AG09319 (cell line): Measurements from ENCODE around the gene CCDC69.
"Not testable (repeated sequence)": the region's sequence is repeated elsewhere in the genome, so short reads cannot be mapped to it uniquely, and the experiment has no call there.

Source experiments
- DNase-seq: peaks from one replicate; pipeline ENCODE4 v3.0.0-alpha.2; 2010; ENCODE audit warnings: low read depth; ENCODE audit errors: extremely low read depth
- CTCF ChIP-seq: IDR thresholded peaks from 2 replicates; pipeline ENCODE4 v1.5.1; 2011; ENCODE audit warnings: low read depth, mild to moderate bottlenecking, inconsistent platforms, low read length, moderate library complexity

Gene CCDC69

GRCh38 chr5:151258816-151259215, 34.9 kb upstream of the CCDC69 start:
- no peak for TF ChIP-seq CTCF
- DNase-seq, result no peak

- no peak for TF ChIP-seq CTCF
- no peak for DNase-seq
Observed at GRCh38 chr5:151258201-151258611, 34.3 kb upstream of the CCDC69 start.

- DNase-seq, result no peak
Observed at GRCh38 chr5:151257731-151258181, 33.9 kb upstream of the CCDC69 start.

GRCh38 chr5:151255621-151256286, 31.9 kb upstream of the CCDC69 start:
- no peak for DNase-seq
- TF ChIP-seq CTCF, result no peak

More at GRCh38 chr5:151257731-151258181, 33.9 kb upstream of the CCDC69 start:
- no peak for TF ChIP-seq CTCF

GRCh38 chr5:151254990-151255389, 31.1 kb upstream of the CCDC69 start:
- not testable (repeated sequence) for DNase-seq

GRCh38 chr5:151254556-151254955, 30.7 kb upstream of the CCDC69 start:
- DNase-seq, result no peak
- no peak for TF ChIP-seq CTCF

- TF ChIP-seq CTCF, result no peak
- no peak for DNase-seq
Observed at GRCh38 chr5:151253605-151253950, 29.7 kb upstream of the CCDC69 start.
